NB4 (cell line): Measurements from ENCODE around the gene GRIK1.

Source experiments
- DNase-seq: peaks from one replicate; pipeline ENCODE4 v3.0.0; 2010; ENCODE audit warnings: low read depth
- H3K4me3 ChIP-seq: one replicate; pipeline ENCODE4 v1.5.1; 2011; ENCODE audit warnings: mild to moderate bottlenecking, low read depth, low read length, moderate library complexity
- CTCF ChIP-seq: IDR thresholded peaks from one replicate; pipeline ENCODE4 v1.5.1; 2012; ENCODE audit warnings: low read depth, low read length
- MAX ChIP-seq: IDR thresholded peaks from 2 replicates; pipeline ENCODE4 v1.6.1; 2011; ENCODE audit warnings: low read depth, low read length
- MYC ChIP-seq: IDR thresholded peaks from 2 replicates; pipeline ENCODE4 v1.6.1; 2011; ENCODE audit warnings: low read depth, low read length
- POLR2A ChIP-seq: IDR thresholded peaks from 2 replicates; pipeline ENCODE4 v1.6.1; 2011; ENCODE audit warnings: mild to moderate bottlenecking; ENCODE audit not compliant: insufficient read length; ENCODE audit errors: extremely low read depth

Gene GRIK1

GRCh38 chr21:29680273-29680672, 259.5 kb downstream of the GRIK1 start:
- no peak for TF ChIP-seq MAX
- no peak for TF ChIP-seq POLR2A
- TF ChIP-seq CTCF = no peak
- TF ChIP-seq MYC = no peak
- H3K4me3 ChIP-seq = no peak overlapping the region
- no peak for DNase-seq

- TF ChIP-seq CTCF = no peak
- no peak for TF ChIP-seq POLR2A
- TF ChIP-seq MAX = no peak
- TF ChIP-seq MYC = no peak
Measured at GRCh38 chr21:29678626-29679025, 261.2 kb downstream of the GRIK1 start.

GRCh38 chr21:29677326-29677725, 262.5 kb downstream of the GRIK1 start:
- no peak overlapping the region for H3K4me3 ChIP-seq
- TF ChIP-seq CTCF (no peak), MYC (no peak), MAX (no peak), POLR2A (no peak)
- DNase-seq = no peak

More at GRCh38 chr21:29678626-29679025, 261.2 kb downstream of the GRIK1 start:
- no peak for DNase-seq
- no peak overlapping the region for H3K4me3 ChIP-seq

- TF ChIP-seq MYC (no peak), POLR2A (no peak), MAX (no peak), CTCF (no peak)
- no peak overlapping the region for H3K4me3 ChIP-seq
- no peak for DNase-seq
Measured at GRCh38 chr21:29676395-29676794, 263.4 kb downstream of the GRIK1 start.

- H3K4me3 ChIP-seq = no peak overlapping the region
- TF ChIP-seq MAX (no peak), POLR2A (no peak), CTCF (no peak), MYC (no peak)
- DNase-seq = no peak
Measured at GRCh38 chr21:29675451-29675850, 264.3 kb downstream of the GRIK1 start.

- no peak for DNase-seq
- H3K4me3 ChIP-seq = no peak overlapping the region
Measured at GRCh38 chr21:29674343-29674742, 265.5 kb downstream of the GRIK1 start.

More at GRCh38 chr21:29674343-29674742, 265.5 kb downstream of the GRIK1 start:
- TF ChIP-seq POLR2A (no peak), MYC (no peak), CTCF (no peak), MAX (no peak)
